ENCODE results near the gene CNTNAP5. TPM values are rescaled to one million over a fixed set of nuclear protein-coding genes. Genes with fewer than 3 reads are reported as not detected.

CNTNAP5 gene
- total and polyA plus RNA-seq, 2 of the 13 experiments (the other 11 are each of a cell fraction or from before 2014, with no cell fraction given), result not detected

DNA sequence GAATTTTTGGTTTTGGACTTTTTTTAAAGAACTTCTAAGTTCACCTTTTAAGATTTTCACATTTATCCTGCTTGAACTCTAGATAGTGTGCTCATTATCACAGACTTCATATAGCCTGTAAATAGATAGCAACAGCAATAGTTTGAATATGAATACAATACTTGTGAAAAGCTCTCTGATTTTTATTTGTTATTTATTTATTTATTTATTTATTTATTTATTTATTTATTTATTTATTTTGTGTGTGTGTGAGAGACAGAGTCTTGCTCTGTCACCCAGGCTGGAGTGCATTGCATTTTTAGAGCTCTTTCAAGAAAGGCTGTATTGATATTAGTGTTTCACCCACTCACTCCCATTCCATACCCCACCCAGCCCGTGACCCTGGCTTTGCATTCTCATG is 153.6 kb downstream of the CNTNAP5 start:
- ATAC-seq, result no peak
- Histone ChIP-seq H3K9me3 (ENCODE audit: low read length) (no peaks in the 10 kb centered on the region), H3K27me3 (ENCODE audit: control insufficient read depth in 1 of 2, insufficient read depth in 2 of 2, low read length in 2 of 2) (no peaks in the 10 kb centered on the region), H3K9ac (ENCODE audit: insufficient read depth, low read depth, low read length) (no peak overlapping the region), H3K4me3 (replicated peaks in 1 of 3; ENCODE audit: insufficient read depth in 1 of 3, low read depth in 2 of 3, low read length in 3 of 3) (no peak overlapping the region), H3K4me2 (ENCODE audit: low read depth, low read length) (no peak overlapping the region), H3K27ac (ENCODE audit: extremely low read length, insufficient read depth, low read length) (no peak overlapping the region), H3K36me3 (replicated peaks in 1 of 2; ENCODE audit: control insufficient read depth in 1 of 2, insufficient read depth in 2 of 2, low read length in 2 of 2) (no peaks in the 10 kb centered on the region), H3K4me1 (ENCODE audit: insufficient read depth, low read length) (no peaks in the 10 kb centered on the region), H2AFZ (ENCODE audit: low read length) (no peak overlapping the region), H3K79me2 (ENCODE audit: insufficient read depth, low read length) (no peaks in the 10 kb centered on the region), H4K20me1 (ENCODE audit: insufficient read depth, low read length) (no peaks in the 10 kb centered on the region)
- ChIA-PET CTCF (ENCODE audit: low intra/inter-chr PET ratio, low total read pairs) (no interaction called here), POLR2A (no interaction called here)
- FAIRE-seq, result no peak
- BruUV-seq (replicated peaks), result no TSS peak
- 0% methylated on average over 1 of the region's 1 CpG for WGBS (ENCODE audit: low lambda C conversion rate)
- no peak for DNase-seq (ENCODE audit: low spot score)
- in situ Hi-C loops (cut with HindIII; ENCODE audit: extremely low pct_ligation_motif_present, low pct_unique_long_range_greater_than_20kb), result no loop called here
- intact Hi-C loops (cut with micrococcal nuclease; ENCODE audit: unreplicated experiment), result no loop called here
- TF ChIP-seq ZNF597 (CRISPR knock-in tag; IDR thresholded peaks at IDR 0.05), result no peak
- TF ChIP-seq, protein P1, sequence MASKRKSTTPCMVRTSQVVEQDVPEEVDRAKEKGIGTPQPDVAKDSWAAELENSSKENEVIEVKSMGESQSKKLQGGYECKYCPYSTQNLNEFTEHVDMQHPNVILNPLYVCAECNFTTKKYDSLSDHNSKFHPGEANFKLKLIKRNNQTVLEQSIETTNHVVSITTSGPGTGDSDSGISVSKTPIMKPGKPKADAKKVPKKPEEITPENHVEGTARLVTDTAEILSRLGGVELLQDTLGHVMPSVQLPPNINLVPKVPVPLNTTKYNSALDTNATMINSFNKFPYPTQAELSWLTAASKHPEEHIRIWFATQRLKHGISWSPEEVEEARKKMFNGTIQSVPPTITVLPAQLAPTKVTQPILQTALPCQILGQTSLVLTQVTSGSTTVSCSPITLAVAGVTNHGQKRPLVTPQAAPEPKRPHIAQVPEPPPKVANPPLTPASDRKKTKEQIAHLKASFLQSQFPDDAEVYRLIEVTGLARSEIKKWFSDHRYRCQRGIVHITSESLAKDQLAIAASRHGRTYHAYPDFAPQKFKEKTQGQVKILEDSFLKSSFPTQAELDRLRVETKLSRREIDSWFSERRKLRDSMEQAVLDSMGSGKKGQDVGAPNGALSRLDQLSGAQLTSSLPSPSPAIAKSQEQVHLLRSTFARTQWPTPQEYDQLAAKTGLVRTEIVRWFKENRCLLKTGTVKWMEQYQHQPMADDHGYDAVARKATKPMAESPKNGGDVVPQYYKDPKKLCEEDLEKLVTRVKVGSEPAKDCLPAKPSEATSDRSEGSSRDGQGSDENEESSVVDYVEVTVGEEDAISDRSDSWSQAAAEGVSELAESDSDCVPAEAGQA (IDR thresholded peaks at IDR 0.05; ENCODE audit: low read depth), result no peak
- TF ChIP-seq, protein P1 (CRISPR knock-in tag; IDR thresholded peaks at IDR 0.05; ENCODE audit: borderline replicate concordance), result no peak
- TF ChIP-seq NR2F6 (IDR thresholded peaks at IDR 0.05), result no peak
- TF ChIP-seq NR2F6 (CRISPR knock-in tag; IDR thresholded peaks at IDR 0.05), result no peak
- TF ChIP-seq, protein P2, sequence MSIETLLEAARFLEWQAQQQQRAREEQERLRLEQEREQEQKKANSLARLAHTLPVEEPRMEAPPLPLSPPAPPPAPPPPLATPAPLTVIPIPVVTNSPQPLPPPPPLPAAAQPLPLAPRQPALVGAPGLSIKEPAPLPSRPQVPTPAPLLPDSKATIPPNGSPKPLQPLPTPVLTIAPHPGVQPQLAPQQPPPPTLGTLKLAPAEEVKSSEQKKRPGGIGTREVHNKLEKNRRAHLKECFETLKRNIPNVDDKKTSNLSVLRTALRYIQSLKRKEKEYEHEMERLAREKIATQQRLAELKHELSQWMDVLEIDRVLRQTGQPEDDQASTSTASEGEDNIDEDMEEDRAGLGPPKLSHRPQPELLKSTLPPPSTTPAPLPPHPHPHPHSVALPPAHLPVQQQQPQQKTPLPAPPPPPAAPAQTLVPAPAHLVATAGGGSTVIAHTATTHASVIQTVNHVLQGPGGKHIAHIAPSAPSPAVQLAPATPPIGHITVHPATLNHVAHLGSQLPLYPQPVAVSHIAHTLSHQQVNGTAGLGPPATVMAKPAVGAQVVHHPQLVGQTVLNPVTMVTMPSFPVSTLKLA (IDR thresholded peaks at IDR 0.05), result no peak
- no peak for TF ChIP-seq KLF12 (CRISPR knock-in tag; IDR thresholded peaks at IDR 0.05; ENCODE audit: borderline replicate concordance)
- no peak for TF ChIP-seq ZNF230 (CRISPR knock-in tag; IDR thresholded peaks at IDR 0.05)
- TF ChIP-seq, protein P3, sequence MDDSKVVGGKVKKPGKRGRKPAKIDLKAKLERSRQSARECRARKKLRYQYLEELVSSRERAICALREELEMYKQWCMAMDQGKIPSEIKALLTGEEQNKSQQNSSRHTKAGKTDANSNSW (CRISPR knock-in tag; IDR thresholded peaks at IDR 0.05; ENCODE audit: borderline replicate concordance), result no peak
- no peak for TF ChIP-seq ZNF549 (CRISPR knock-in tag; IDR thresholded peaks at IDR 0.05)
- no peak for TF ChIP-seq ZFP62 (CRISPR knock-in tag; IDR thresholded peaks at IDR 0.05)
- TF ChIP-seq SSRP1 (CRISPR knock-in tag; IDR thresholded peaks at IDR 0.05), result no peak
- no peak for TF ChIP-seq EEA1 (CRISPR knock-in tag; IDR thresholded peaks at IDR 0.05; ENCODE audit: borderline replicate concordance)
- TF ChIP-seq, protein P4, sequence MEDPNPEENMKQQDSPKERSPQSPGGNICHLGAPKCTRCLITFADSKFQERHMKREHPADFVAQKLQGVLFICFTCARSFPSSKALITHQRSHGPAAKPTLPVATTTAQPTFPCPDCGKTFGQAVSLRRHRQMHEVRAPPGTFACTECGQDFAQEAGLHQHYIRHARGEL (CRISPR knock-in tag; IDR thresholded peaks at IDR 0.05), result no peak
- no peak for TF ChIP-seq PRDM4 (CRISPR knock-in tag; IDR thresholded peaks at IDR 0.05; ENCODE audit: borderline replicate concordance)
